SW 1271 (cell line): ENCODE results near the gene CHPF2.

Source experiments
- DNase-seq, 2 experiments: peaks; one replicate each; lab custom pipeline; 2025; lab: John Stamatoyannopoulos, UW

Gene CHPF2

GRCh38 chr7:151204383-151205032, 27.8 kb upstream of the CHPF2 start:
- no peak for DNase-seq

GRCh38 chr7:151205730-151206129, 26.6 kb upstream of the CHPF2 start:
- DNase-seq, result no peak

- DNase-seq, result no peak
These were observed 25.4 kb upstream of the CHPF2 start for GRCh38 chr7:151206914-151207313.

- no peak for DNase-seq
These were observed 25.0 kb upstream of the CHPF2 start for GRCh38 chr7:151207315-151207714.

GRCh38 chr7:151207804-151208203, 24.5 kb upstream of the CHPF2 start:
- no peak for DNase-seq

- DNase-seq, result no peak
These were observed 23.9 kb upstream of the CHPF2 start for GRCh38 chr7:151208253-151208862.

- no peak for DNase-seq
These were observed 22.7 kb upstream of the CHPF2 start for GRCh38 chr7:151209588-151209987.

- DNase-seq, result no peak
These were observed 22.0 kb upstream of the CHPF2 start, which contains the start of gene H2BK1 for GRCh38 chr7:151210087-151210854. Gene H2BK1, minus strand, starts transcription at chr7:151210488. Its CDS starts 170 bp downstream, at chr7:151210318.

GRCh38 chr7:151211155-151211772, 21.0 kb upstream of the CHPF2 start:
- no peak for DNase-seq

- DNase-seq, result no peak
These were observed 19.7 kb upstream of the CHPF2 start for GRCh38 chr7:151212626-151213025.

- no peak for DNase-seq
These were observed 18.5 kb upstream of the CHPF2 start for GRCh38 chr7:151213826-151214225.

- no peak for DNase-seq
These were observed 16.9 kb upstream of the CHPF2 start for GRCh38 chr7:151215396-151215795.

GRCh38 chr7:151218170-151218569, 14.1 kb upstream of the CHPF2 start:
- DNase-seq, result no peak

- DNase-seq, result no peak
These were observed 8.6 kb upstream of the CHPF2 start for GRCh38 chr7:151223728-151224127.

- no peak for DNase-seq
These were observed 6.3 kb upstream of the CHPF2 start for GRCh38 chr7:151225948-151226510.

GRCh38 chr7:151226560-151226874, 5.8 kb upstream of the CHPF2 start:
- no peak for DNase-seq

- DNase-seq, result peak; percentile 91 to 95
These were observed 5.2 kb upstream of the CHPF2 start, which contains the start of gene ABCF2 for GRCh38 chr7:151226875-151227782. Gene ABCF2, minus strand, starts transcription at chr7:151227205. Its CDS starts 747 bp downstream, at chr7:151226458.

- DNase-seq, result no peak
These were observed 4.0 kb upstream of the CHPF2 start for GRCh38 chr7:151228024-151228866.

GRCh38 chr7:151229249-151229648, 3.0 kb upstream of the CHPF2 start:
- no peak for DNase-seq

- DNase-seq, result no peak
These were observed 1.2 kb upstream of the CHPF2 start for GRCh38 chr7:151231080-151231479.
